ENCODE results near the gene SYT17.

GRCh38 chr16:19239511-19240155 is 71.6 kb downstream of the SYT17 start:
- TF ChIP-seq CTCF (IDR thresholded peaks at IDR 0.05) (no peak), POLR2A (IDR thresholded peaks at IDR 0.05) (no peak)
